Ovary (tissue), 9 donors: Measurements from ENCODE around the gene TP53I11. TPM values are rescaled to one million over a fixed set of nuclear protein-coding genes. Genes with fewer than 3 reads are reported as not detected.

Source experiments
- DNase-seq, 5 donors: peaks; one replicate each; pipeline ENCODE4 v3.0.0-alpha.2; 2019 to 2020
- H3K27ac ChIP-seq, 2 donors: fragments of 200-600 bp; one replicate each; pipeline versions ENCODE4 v1.5.1 to v1.8.0; 2019 to 2022
- H3K27me3 ChIP-seq: fragments of 200-600 bp; one replicate; pipeline ENCODE4 v1.8.0; 2022
- H3K36me3 ChIP-seq: fragments of 200-600 bp; sonication (generic); one replicate; pipeline ENCODE4 v1.5.1; 2019
- H3K4me1 ChIP-seq: one replicate; pipeline ENCODE4 v1.8.1; 2013; ENCODE audit warnings: mild to moderate bottlenecking, moderate library complexity; ENCODE audit not compliant: insufficient read depth
- H3K4me3 ChIP-seq: fragments of 200-600 bp; sonication (generic); one replicate; pipeline ENCODE4 v1.5.1; 2017
- H3K9me3 ChIP-seq, 2 donors: fragments of 200-600 bp in 1 of 2; sonication (generic) in 1 of 2; one replicate each; pipeline versions ENCODE4 v1.5.1 to v1.8.1; 2013 to 2019; ENCODE audit warnings: mild to moderate bottlenecking in 1 of 2, moderate library complexity in 1 of 2
- EP300 ChIP-seq: sonication (generic); formaldehyde crosslinking; IDR thresholded peaks from one replicate; pipeline ENCODE4 v1.6.1; 2017; ENCODE audit warnings: antibody characterized with exemption
- POLR2A ChIP-seq: fragments of 450-650 bp; IDR thresholded peaks from one replicate; pipeline ENCODE4 v1.6.1; 2017; ENCODE audit warnings: antibody characterized with exemption, mild to moderate bottlenecking, moderate library complexity
- WGBS, 3 donors: extraction: QIAGEN DNeasy Blood & Tissue Kit in 1 of 3; methylation state at CpG; one replicate each; pipeline versions ENCODE4 v1.1.5 to v1.1.7; 2013 to 2017; 5-methylcytosine and 5-hydroxymethylcytosine counted together
- intact Hi-C, 4 donors: fragments of 100-400 bp; cut with DNase I; formaldehyde crosslinking; loops; one replicate each; pipeline versions ENCODE4 v1.11.0 to v1.15.1; 2022 to 2023
- polyA plus RNA-seq, 2 donors: library from polyadenylated mRNA; stranded (reverse); fragments of 200-250 nt in 1 of 2; fragments of 350-450 nt in 1 of 2; fragmentation: Illumina TruSeq in 1 of 2; extraction: RNeasy Lipid Tissue Mini Kit (QIAGEN cat#74804) in 1 of 2; gene quantifications; one replicate each; pipeline ENCODE4 v1.2.3, GENCODE V29; 2013 to 2014
- total RNA-seq, 7 donors: library from RNA; depleted of rRNA in 2 of 7; stranded (reverse); fragments of >200 nt in 2 of 7; fragmentation: NEBNext Ultra II Directional in 3 of 7; extraction: Animal tissue kit (Norgen Biotek cat#: 25700) in 3 of 7; gene quantifications; one replicate each; pipeline versions ENCODE4 v1.1.0 to v1.2.4, GENCODE V29; 2016 to 2023
- TF ChIP-seq, protein P1 (sequence below), 3 donors: fragments of 450-650 bp in 2 of 3; fragments of 200-600 bp in 1 of 3; IDR thresholded peaks; one replicate each; pipeline versions ENCODE4 v1.5.1 to v1.8.0; 2016 to 2022; ENCODE audit warnings: antibody characterized with exemption in 3 of 3, mild to moderate bottlenecking in 1 of 3
- donor health status: DM: no; HTN: no; CAD: no; lungs with moderate emphysema.
- donor health status: DM: no; HTN: no; CAD: no.
- donor health status: Bipolar disorder and iron deficiency.
- donor health status: DM: yes; HTN: yes; CAD: no.
- donor health status: DM: no; HTN: no; CAD: no.
- donor health status: DM: yes; HTN: yes; CAD: no.

Gene TP53I11
- total and polyA plus RNA-seq, 9 donors = 9.2 to 51.9 (median 21.8) TPM

DNA sequence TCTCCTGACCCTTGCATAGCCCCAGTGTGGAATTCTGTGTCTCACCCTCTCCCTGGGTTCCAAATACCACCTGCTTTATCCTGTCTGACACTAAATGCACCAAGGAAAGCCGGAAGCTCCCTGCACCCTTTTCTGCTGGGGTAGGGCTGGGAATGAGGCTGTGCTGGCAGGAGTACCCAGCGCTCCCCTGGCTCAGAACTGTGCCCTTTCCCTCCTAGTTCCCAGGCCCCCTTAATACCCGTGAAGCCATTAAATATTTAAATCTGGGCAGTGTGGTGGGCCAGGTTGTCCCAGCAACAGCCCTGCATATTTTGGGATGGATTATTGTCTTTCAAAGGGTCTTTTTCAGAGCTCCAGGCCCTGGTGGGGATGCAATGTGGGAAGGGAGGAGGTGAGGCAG lies 63.0 kb downstream of the TP53I11 start:
- TF ChIP-seq POLR2A = no peak
- TF ChIP-seq, protein P1, sequence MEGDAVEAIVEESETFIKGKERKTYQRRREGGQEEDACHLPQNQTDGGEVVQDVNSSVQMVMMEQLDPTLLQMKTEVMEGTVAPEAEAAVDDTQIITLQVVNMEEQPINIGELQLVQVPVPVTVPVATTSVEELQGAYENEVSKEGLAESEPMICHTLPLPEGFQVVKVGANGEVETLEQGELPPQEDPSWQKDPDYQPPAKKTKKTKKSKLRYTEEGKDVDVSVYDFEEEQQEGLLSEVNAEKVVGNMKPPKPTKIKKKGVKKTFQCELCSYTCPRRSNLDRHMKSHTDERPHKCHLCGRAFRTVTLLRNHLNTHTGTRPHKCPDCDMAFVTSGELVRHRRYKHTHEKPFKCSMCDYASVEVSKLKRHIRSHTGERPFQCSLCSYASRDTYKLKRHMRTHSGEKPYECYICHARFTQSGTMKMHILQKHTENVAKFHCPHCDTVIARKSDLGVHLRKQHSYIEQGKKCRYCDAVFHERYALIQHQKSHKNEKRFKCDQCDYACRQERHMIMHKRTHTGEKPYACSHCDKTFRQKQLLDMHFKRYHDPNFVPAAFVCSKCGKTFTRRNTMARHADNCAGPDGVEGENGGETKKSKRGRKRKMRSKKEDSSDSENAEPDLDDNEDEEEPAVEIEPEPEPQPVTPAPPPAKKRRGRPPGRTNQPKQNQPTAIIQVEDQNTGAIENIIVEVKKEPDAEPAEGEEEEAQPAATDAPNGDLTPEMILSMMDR (IDR thresholded peaks at IDR 0.05) = no peak
- no peak for TF ChIP-seq EP300
- Histone ChIP-seq H3K4me3 (no peak overlapping the region), H3K27ac (no peak overlapping the region), H3K27me3 (no peaks in the 10 kb centered on the region), H3K36me3 (no peaks in the 10 kb centered on the region), H3K9me3 (no peaks in the 10 kb centered on the region), H3K4me1 (peaks cover 1% of the 10 kb centered on the region)
- no peak for DNase-seq
- intact Hi-C loops = loop anchor here in 1 of 4 donors (5.0 kb wide), 1 partner anchor 160 kb away; the partner anchor contains the start of gene TSPAN18
- 65 to 90% (median 86%) methylated on average over 3 of the region's 3 CpGs for WGBS, 3 donors

DNA sequence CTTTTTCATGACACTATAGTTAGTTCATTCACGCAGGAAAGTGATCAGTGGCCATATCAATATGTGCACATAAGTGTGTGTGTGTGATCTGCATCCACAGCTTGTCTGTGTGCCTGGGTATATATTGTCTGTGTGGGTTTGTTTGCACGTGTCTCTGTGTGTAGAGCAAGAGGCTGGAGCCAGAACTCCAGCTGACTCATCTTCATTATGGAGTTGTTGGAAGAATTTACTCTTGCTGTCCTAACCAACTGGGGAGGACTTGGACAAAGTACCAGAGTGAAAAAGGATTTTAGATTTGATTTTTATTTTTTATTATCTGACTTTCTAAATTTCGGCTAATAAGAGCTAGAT lies 63.9 kb downstream of the TP53I11 start:
- H3K27ac ChIP-seq = no peak overlapping the region
- 28 to 38% (median 38%) methylated on average over 3 of the region's 3 CpGs for WGBS, 3 donors
- peaks cover 1% of the 10 kb centered on the region for H3K4me1 ChIP-seq
- no peaks in the 10 kb centered on the region for H3K9me3 ChIP-seq
- no peak overlapping the region for H3K4me3 ChIP-seq
- intact Hi-C loops = loop anchor here in 1 of 4 donors (5.0 kb wide), 1 partner anchor 159 kb away; the partner anchor contains the start of gene TSPAN18
- no peak for DNase-seq
- no peaks in the 10 kb centered on the region for H3K36me3 ChIP-seq
- no peaks in the 10 kb centered on the region for H3K27me3 ChIP-seq
- TF ChIP-seq EP300 = no peak
- TF ChIP-seq, protein P1 (IDR thresholded peaks at IDR 0.05) = no peak
- no peak for TF ChIP-seq POLR2A

DNA sequence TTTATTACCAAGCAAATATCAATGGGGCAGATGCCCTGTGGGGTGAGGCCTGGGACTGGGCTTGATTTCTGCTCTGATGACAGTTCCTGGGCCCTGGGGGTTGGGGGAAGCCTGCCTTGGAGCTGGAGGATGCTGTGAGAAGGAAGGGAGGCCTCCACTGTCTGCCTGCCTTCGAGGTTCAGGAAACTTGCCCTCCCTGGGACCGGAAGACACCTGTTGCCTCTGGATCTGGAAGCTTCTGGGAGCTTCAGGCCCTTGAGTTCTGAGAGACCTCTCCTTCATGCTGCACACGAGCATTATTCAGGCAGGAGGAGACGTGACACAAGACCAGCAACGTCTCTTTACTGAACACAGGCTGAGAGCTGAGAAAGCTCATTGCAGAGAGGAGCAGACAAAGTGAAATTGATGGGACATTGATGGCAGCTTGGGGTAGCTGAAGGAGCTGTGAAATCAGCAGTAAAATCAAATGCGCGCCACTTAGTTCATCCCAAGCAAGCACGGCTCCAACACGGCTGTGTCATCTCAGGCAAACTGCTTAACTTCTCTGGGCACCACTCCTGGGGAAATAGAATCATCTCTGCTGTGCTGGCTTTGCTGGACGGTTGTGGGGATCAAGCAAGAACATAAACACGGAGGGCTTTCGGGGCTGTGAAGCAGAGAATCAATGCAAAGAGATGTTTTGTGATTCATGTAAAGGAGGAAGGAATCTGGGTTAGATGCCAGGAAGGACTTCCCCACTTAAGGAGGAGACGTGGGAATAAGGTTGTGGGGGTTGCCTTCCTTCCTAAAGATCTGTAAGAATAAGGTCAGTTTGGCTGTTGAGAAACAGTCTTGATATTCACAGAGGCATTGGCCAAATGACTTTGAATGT lies 64.5 kb downstream of the TP53I11 start:
- TF ChIP-seq POLR2A = no peak
- no peak for TF ChIP-seq EP300
- TF ChIP-seq, protein P1 (IDR thresholded peaks at IDR 0.05) = no peak
- Histone ChIP-seq H3K27ac (no peak overlapping the region), H3K4me3 (no peak overlapping the region), H3K9me3 (no peaks in the 10 kb centered on the region), H3K36me3 (no peaks in the 10 kb centered on the region), H3K4me1 (peaks cover 1% of the 10 kb centered on the region), H3K27me3 (no peaks in the 10 kb centered on the region)
- WGBS, 3 donors = 69 to 80% (median 77%) methylated on average over 13 of the region's 13 CpGs
- DNase-seq = no peak
- intact Hi-C loops = loop anchor here in 1 of 4 donors (5.0 kb wide), 1 partner anchor 159 kb away; the partner anchor contains the start of gene TSPAN18

DNA sequence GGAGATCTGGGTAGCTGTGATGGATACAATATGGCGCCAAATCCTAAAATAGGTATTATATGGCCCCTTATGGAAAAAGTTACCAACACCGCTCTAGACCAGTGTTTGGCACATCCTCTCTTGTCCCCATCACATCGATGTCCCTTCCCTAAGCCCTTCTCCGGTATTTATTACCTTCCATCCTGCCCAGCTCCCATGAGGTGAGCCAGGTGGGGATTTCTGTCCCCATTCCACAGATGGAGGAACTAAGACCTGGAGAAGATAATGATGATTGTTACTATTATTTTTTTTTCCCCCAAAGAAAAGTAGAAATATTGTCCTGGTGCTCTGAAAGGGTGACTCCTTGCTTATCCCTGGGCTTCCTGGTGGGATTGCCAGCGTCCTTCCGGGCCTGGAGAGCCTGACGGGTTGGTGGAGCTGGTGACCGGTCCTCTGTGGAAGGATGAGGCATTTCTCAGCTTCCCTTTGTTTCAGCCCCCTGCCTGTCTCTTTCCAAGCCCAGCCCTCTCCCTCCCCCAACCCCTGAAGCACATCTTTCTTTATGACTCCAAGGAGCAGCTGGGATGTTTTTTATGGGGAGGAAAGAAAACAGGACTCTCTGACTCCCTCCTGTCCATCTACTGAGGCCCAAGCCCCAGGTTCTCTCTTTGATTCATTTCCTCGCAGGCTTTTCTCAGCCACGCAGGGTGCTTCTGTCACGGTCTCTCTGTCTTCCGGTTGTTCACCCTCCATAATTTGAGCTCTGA lies 65.4 kb downstream of the TP53I11 start:
- TF ChIP-seq POLR2A (no peak), EP300 (no peak)
- TF ChIP-seq, protein P1 (IDR thresholded peaks at IDR 0.05) = no peak
- Histone ChIP-seq H3K4me3 (no peak overlapping the region), H3K9me3 (no peaks in the 10 kb centered on the region), H3K27me3 (no peaks in the 10 kb centered on the region), H3K36me3 (no peaks in the 10 kb centered on the region), H3K4me1 (peaks cover 1% of the 10 kb centered on the region), H3K27ac (no peak overlapping the region)
- 89 to 92% (median 89%) methylated on average over 12 of the region's 12 CpGs for WGBS, 3 donors
- intact Hi-C loops = loop anchor here in 1 of 4 donors (5.0 kb wide), 1 partner anchor 158 kb away; the partner anchor contains the start of gene TSPAN18
- no peak for DNase-seq
